Epithelial cell of proximal tubule (primary cell): ENCODE data around the gene CFAP57. TPM values are rescaled to one million over a fixed set of nuclear protein-coding genes. Genes with fewer than 3 reads are reported as not detected.
"Not testable (repeated sequence)": the region's sequence is repeated elsewhere in the genome, so short reads cannot be mapped to it uniquely, and the experiment has no call there.

Experiments used
- DNase-seq: peaks from one replicate; pipeline ENCODE4 v3.0.0-alpha.2; 2011; ENCODE audit warnings: low read depth
- H3K4me3 ChIP-seq: 2 replicates; pipeline ENCODE4 v1.5.1; 2011; ENCODE audit warnings: low read depth, mild to moderate bottlenecking, low read length
- CTCF ChIP-seq: conservative IDR thresholded peaks from 2 replicates; pipeline ENCODE4 v1.5.1; 2012; ENCODE audit warnings: low read depth, mild to moderate bottlenecking, low read length
- total RNA-seq: library from RNA; depleted of rRNA; stranded (reverse); fragments of >200 nt; gene quantifications from 2 replicates; pipeline ENCODE4 v1.2.3, GENCODE V29; 2015

Gene CFAP57
- total RNA-seq, 1 donor from 2014 or later: 0.46 TPM

DNA sequence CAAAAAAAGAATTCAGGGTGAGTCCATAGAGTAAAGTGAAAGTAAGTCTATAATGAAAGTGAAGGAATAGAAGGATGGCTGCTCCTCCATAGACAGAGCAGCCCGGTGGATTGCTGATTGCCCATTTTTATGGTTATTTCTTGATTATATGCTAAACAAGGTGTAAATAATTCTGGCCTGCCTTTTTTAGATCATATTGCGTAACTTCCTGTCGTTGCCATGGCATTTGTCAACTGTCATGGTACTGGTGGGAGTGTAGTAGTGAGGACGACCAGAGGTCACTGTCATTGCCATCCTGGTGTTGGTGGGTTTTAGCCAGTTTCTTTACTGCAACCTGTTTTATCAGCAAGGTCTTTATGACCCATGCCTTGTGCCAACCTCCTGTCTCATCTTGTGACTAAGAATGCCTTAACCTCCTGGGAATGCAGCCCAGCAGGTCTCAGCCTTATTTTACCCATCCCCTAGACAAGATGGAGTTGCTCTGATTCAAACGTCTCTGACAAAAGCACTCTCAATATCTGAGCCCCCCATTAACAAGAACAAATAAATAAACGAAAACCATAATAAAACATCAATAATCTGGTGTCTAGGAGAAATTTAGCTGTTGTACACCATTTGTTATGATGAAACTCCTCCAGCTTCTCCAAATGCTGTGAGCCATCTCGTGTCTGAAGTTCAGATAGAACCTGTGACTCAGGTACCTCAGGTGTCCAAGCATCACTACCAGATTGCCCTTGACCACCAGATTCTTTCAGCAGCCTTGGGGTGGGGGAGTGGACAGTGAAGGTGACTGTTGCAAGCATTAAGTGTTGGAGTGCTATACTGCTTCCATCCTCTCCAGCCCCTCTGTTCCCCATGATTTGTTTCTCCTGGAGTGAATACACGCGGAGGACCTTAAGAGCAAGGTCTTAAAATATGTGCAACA lies 36.0 kb upstream of the CFAP57 start:
- H3K4me3 ChIP-seq: no peak overlapping the region
- TF ChIP-seq CTCF: no peak
- DNase-seq: no peak

GRCh38 chr1:43137445-43138052 lies 34.6 kb upstream of the CFAP57 start:
- DNase-seq: no peak
- H3K4me3 ChIP-seq: no peak overlapping the region
- TF ChIP-seq CTCF: no peak

GRCh38 chr1:43139295-43139694 lies 32.8 kb upstream of the CFAP57 start:
- not testable (repeated sequence) for H3K4me3 ChIP-seq, DNase-seq

- DNase-seq: no peak
- no peak for TF ChIP-seq CTCF
- H3K4me3 ChIP-seq: no peak overlapping the region
Measured at GRCh38 chr1:43140010-43140409, 32.1 kb upstream of the CFAP57 start.

DNA sequence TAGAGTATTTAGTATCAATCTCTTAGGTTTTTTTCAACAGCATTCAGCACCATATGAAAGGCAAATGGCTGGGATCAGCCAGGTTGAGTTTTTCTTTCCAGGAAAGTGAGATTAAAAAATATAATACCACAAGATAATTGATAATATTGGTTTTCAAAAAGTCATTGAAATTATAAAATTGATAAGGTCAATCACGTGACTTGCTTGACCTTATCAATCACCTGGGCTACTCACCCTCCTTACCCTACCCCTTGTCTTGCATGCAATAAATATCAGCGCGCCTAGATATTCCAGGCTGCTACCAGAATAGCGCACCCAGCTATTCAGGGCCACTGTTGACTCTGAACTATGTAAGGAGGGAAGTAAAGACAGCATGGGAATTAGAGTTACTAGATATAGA lies 31.5 kb upstream of the CFAP57 start:
- no peak overlapping the region for H3K4me3 ChIP-seq
- no peak for TF ChIP-seq CTCF
- no peak for DNase-seq

DNA sequence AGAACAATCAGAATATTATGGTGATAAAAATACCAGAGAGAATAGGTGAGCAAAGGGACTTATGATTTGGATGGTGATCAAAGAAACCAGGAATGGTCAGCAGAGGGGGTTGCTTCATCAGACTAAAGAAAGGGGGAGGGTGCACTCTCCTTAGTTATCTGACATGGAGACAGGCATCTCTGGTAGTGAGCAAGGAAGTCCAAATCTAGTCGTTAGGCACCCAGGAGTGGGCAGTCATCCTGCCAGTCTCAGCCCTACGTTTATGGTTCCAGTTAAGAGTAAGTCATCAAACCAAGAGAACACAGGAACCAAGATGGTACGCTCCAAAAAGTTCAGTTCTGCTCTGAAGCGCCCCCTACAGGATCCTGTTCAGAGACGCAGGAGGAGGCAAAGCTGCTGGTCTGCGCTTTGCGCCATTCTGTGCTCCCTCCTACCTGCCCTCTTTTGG lies 28.7 kb upstream of the CFAP57 start:
- peak; percentile 44 for TF ChIP-seq CTCF
- H3K4me3 ChIP-seq: no peak overlapping the region
- DNase-seq: no peak

- DNase-seq: no peak
- no peak for TF ChIP-seq CTCF
- H3K4me3 ChIP-seq: no peak overlapping the region
Measured at GRCh38 chr1:43144237-43144636, 27.9 kb upstream of the CFAP57 start.
